Measurements from ENCODE around the gene RGS19. TPM values are rescaled to one million over a fixed set of nuclear protein-coding genes. Genes with fewer than 3 reads are reported as not detected.

Gene RGS19
- total RNA-seq, 4 donors from 2014 or later, result 14.8 to 18.4 (median 16.2) TPM

DNA sequence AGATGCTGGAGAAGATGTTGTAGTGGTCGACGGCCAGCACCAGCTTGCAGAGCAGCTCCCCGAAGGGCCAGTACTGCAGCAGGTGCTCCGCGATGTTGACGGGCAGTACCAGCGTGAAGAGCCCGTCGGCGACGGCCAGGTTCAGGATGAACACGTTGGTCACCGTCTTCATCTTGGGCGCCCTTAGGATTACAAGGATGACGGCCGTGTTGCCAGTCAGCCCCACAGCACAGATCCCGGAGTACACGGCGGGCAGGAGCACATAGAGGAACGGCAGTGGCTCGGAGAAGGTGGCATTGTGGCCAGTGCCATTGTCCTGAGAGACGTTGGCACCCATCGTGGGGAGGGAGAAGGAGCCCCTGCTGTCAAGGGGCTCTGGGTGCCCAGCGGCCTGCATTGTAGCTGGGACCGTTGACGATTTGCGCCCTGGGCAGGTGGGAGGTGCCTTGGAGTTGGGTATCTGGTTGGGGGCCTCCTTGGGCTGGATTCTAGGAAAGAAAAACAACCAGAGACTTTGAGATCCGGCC lies 27.2 kb upstream of the RGS19 start:
- 91% methylated on average over 17 of the region's 28 CpGs for WGBS
- Histone ChIP-seq H3K27me3 (peaks cover 61% of the 10 kb centered on the region), H3K36me3 (no peaks in the 10 kb centered on the region), H3K27ac (no peak overlapping the region), H3K4me1 (peaks cover 14% of the 10 kb centered on the region), H3K4me3 (no peak overlapping the region), H3K9me3 (no peaks in the 10 kb centered on the region)
- TF ChIP-seq POLR2AphosphoS5 (IDR thresholded peaks at IDR 0.05) (no peak), EP300 (IDR thresholded peaks at IDR 0.05) (no peak), POLR2A (IDR thresholded peaks at IDR 0.05) (no peak)
- TF ChIP-seq, protein P1, sequence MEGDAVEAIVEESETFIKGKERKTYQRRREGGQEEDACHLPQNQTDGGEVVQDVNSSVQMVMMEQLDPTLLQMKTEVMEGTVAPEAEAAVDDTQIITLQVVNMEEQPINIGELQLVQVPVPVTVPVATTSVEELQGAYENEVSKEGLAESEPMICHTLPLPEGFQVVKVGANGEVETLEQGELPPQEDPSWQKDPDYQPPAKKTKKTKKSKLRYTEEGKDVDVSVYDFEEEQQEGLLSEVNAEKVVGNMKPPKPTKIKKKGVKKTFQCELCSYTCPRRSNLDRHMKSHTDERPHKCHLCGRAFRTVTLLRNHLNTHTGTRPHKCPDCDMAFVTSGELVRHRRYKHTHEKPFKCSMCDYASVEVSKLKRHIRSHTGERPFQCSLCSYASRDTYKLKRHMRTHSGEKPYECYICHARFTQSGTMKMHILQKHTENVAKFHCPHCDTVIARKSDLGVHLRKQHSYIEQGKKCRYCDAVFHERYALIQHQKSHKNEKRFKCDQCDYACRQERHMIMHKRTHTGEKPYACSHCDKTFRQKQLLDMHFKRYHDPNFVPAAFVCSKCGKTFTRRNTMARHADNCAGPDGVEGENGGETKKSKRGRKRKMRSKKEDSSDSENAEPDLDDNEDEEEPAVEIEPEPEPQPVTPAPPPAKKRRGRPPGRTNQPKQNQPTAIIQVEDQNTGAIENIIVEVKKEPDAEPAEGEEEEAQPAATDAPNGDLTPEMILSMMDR (IDR thresholded peaks at IDR 0.05), result no peak
- peak in 1 of 2 donors; percentile 49 for DNase-seq (ENCODE audit: low spot score in 2 of 2)

DNA sequence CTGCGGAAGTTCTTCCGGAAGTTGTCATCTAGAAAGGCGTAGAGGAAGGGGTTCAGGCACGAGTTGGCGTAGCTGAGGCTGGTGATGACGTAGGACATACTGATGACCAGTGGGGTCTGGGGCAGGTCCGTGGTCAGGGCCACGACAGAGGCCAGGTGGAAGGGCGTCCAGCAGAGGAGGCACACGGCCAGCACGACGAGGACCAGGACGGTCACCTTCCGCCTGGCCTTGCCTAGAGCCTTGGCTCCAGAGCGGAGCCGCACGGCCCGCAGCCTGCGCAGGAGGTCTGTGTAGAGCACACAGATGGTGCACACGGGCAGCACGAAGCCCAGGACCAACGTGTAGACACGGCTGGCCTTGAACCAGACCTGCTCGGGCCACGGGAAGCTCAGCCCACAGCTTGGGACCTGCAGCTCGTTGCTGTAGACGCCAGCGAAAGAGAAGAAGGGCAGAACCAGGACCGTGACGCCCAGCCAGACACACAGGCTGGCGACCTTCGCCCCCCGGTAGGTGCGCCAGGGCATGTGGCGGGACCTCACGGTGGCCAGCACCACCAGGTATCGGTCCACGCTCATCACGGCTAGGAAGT lies 26.6 kb upstream of the RGS19 start:
- Histone ChIP-seq H3K4me3 (no peak overlapping the region), H3K4me1 (peaks cover 14% of the 10 kb centered on the region), H3K36me3 (no peaks in the 10 kb centered on the region), H3K27me3 (peaks cover 67% of the 10 kb centered on the region), H3K27ac (no peak overlapping the region), H3K9me3 (no peaks in the 10 kb centered on the region)
- no peak for DNase-seq (ENCODE audit: low spot score in 2 of 2)
- TF ChIP-seq, protein P1 (IDR thresholded peaks at IDR 0.05), result no peak
- TF ChIP-seq POLR2AphosphoS5 (IDR thresholded peaks at IDR 0.05) (no peak), EP300 (IDR thresholded peaks at IDR 0.05) (no peak), POLR2A (IDR thresholded peaks at IDR 0.05) (no peak)
- 92% methylated on average over 39 of the region's 39 CpGs for WGBS

DNA sequence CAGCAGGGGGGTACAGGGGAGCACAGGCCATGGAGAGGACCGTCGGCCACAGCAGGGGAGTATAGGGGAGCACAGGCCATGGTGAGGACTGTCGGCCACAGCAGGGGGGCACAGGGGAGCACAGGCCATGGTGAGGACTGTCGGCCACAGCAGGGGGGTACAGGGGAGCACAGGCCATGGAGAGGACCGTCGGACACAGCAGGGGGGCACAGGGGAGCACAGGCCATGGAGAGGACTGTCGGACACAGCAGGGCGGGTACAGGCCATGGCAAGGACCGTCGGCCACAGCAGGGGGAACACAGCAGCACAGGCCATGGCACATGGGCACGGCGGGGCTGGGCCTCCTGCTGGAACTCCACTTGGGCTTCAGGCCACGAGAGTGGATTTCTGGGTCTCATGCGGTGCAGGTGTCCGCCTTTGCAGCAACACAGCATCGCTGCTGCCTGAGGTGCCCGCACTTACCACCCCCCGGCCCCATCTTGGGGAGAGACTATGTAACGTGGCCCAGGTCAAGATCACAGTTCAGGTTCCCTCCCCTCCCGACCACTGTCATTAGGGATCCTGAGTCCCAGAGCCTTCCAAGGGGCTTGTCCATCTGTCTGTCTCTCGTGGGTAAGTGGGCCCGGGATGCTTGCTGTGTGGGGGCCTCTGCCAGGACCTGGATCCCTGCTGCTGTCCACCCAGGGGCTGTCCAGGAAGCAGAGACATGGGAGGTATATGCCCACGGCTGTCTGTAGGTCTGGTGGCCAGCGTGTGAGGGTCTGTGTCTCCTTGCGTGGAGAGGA lies 25.5 kb upstream of the RGS19 start:
- 72% methylated on average over 11 of the region's 25 CpGs for WGBS
- H3K27ac ChIP-seq, result no peak overlapping the region
- H3K9me3 ChIP-seq, result no peaks in the 10 kb centered on the region
- peaks cover 14% of the 10 kb centered on the region for H3K4me1 ChIP-seq
- H3K4me3 ChIP-seq, result no peak overlapping the region
- H3K36me3 ChIP-seq, result no peaks in the 10 kb centered on the region
- DNase-seq (ENCODE audit: low spot score in 2 of 2), result peak; percentile 21 to 40
- H3K27me3 ChIP-seq, result peaks cover 77% of the 10 kb centered on the region
- TF ChIP-seq, protein P1 (IDR thresholded peaks at IDR 0.05), result no peak

DNA sequence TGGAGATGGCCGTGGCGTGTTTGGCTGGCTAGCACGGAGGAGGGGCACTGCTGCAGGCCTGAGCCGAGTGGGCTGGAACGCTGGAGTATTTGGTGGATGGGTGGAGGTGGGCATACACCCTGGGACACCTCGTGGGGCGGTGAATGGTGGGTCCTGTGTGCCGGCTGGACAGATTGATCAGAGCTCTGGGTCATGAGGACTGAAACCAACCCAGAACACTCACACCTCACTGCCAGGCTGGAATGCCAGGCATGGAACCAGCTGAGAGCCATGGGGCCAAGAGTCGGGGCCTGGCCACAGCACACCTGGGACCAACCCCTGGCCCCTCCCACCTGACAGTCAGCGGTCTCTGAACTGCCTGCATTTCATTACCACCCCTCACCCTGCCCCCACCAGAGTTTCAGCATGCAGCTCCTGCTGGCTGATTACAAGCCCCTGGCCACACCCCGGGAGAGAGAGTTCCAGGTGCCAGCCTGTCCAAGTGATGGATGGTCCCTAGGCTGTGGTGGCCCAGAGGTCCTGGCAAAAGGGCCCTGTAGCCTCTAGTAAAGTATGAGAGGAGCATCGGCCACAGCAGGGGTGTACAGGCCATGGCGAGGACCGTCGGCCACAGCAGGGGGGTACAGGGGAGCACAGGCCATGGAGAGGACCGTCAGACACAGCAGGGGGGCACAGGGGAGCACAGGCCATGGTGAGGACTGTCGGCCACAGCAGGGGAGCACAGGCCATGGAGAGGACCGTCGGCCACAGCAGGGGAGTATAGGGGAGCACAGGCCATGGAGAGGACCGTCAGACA lies 24.8 kb upstream of the RGS19 start:
- H3K4me1 ChIP-seq, result peaks cover 14% of the 10 kb centered on the region
- DNase-seq (ENCODE audit: low spot score in 2 of 2), result peak; percentile 47 to 72
- no peak overlapping the region for H3K4me3 ChIP-seq
- no peaks in the 10 kb centered on the region for H3K36me3 ChIP-seq
- H3K27ac ChIP-seq, result no peak overlapping the region
- no peaks in the 10 kb centered on the region for H3K9me3 ChIP-seq
- 54% methylated on average over 10 of the region's 20 CpGs for WGBS
- peaks cover 75% of the 10 kb centered on the region for H3K27me3 ChIP-seq
- TF ChIP-seq EP300 (IDR thresholded peaks at IDR 0.05) (no peak), POLR2A (IDR thresholded peaks at IDR 0.05) (no peak), POLR2AphosphoS5 (IDR thresholded peaks at IDR 0.05) (no peak)
- TF ChIP-seq, protein P1 (IDR thresholded peaks at IDR 0.05), result no peak
